HG02973 (cell line): ENCODE results near the gene MYCBPAP.
A peak's percentile ranks its signal among the peaks of the same experiment; 100 is the strongest.

Source experiments
- ATAC-seq: cut with Tn5 transposase; IDR thresholded peaks from one replicate; pipeline ENCODE4 v1.9.1; 2021; ENCODE audit warnings: moderate library complexity; ENCODE audit not compliant: unreplicated experiment

Gene MYCBPAP

GRCh38 chr17:50484386-50485155, 23.7 kb upstream of the MYCBPAP start:
- no peak for ATAC-seq

GRCh38 chr17:50487213-50488096, 20.8 kb upstream of the MYCBPAP start:
- ATAC-seq, result no peak

- ATAC-seq, result no peak
Measured at GRCh38 chr17:50488880-50489279, 19.4 kb upstream of the MYCBPAP start.

- ATAC-seq, result no peak
Measured at GRCh38 chr17:50491505-50491904, 16.7 kb upstream of the MYCBPAP start.

- no peak for ATAC-seq
Measured at GRCh38 chr17:50492214-50492613, 16.0 kb upstream of the MYCBPAP start.

- ATAC-seq, result no peak
Measured at GRCh38 chr17:50493744-50494143, 14.5 kb upstream of the MYCBPAP start.

- ATAC-seq, result no peak
Measured at GRCh38 chr17:50495217-50495823, 12.9 kb upstream of the MYCBPAP start.

- ATAC-seq, result no peak
Measured at GRCh38 chr17:50495918-50496317, 12.3 kb upstream of the MYCBPAP start.

- no peak for ATAC-seq
Measured at GRCh38 chr17:50498021-50498874, 10.0 kb upstream of the MYCBPAP start.

GRCh38 chr17:50499270-50499669, 9.0 kb upstream of the MYCBPAP start:
- ATAC-seq, result no peak

- ATAC-seq, result no peak
Measured at GRCh38 chr17:50499721-50500120, 8.5 kb upstream of the MYCBPAP start.

- ATAC-seq, result no peak
Measured at GRCh38 chr17:50501054-50501453, 7.2 kb upstream of the MYCBPAP start.

- no peak for ATAC-seq
Measured at GRCh38 chr17:50502301-50502990, 5.8 kb upstream of the MYCBPAP start.

GRCh38 chr17:50505591-50506130, 2.6 kb upstream of the MYCBPAP start:
- no peak for ATAC-seq

GRCh38 chr17:50506298-50506697, 1.9 kb upstream of the MYCBPAP start:
- ATAC-seq, result no peak

GRCh38 chr17:50508573-50509460, 578 bp downstream of the MYCBPAP start:
- ATAC-seq, result no peak

GRCh38 chr17:50511058-50511457, 2.8 kb downstream of the MYCBPAP start:
- ATAC-seq, result peak; percentile 90

- ATAC-seq, result no peak
Measured at GRCh38 chr17:50513495-50513894, 5.3 kb downstream of the MYCBPAP start.

- ATAC-seq, result no peak
Measured at GRCh38 chr17:50514388-50514787, 6.1 kb downstream of the MYCBPAP start.
